ENCODE results near the gene SHANK1.
"Not testable (repeated sequence)": the region's sequence is repeated elsewhere in the genome, so short reads cannot be mapped to it uniquely, and the experiment has no call there.

The SHANK1 gene

DNA sequence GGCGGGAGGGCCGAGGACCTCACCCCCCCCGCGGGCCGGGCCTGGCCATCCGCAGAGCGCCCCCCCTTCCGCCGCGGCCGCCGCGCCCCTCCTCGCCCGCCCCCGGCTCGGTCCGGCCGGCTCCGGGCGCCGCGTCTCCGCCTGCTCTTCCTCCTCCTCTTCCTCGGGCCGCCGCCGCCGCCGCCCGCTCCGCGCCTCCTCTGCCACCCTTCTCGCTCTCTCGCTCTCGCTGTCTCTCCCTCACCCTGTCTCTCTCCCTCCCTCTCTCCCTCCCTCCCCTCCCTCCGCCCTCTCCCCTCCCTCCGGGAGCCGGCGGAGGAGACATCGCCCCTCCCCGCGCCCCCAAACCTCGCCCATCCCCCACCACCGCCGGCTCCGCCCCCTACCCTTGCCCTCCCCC lies at the start of gene SHANK1:
SHANK1 (minus strand) TSS at position 237 of the 400 bp plus-strand sequence. CDS start 2,883 bp downstream, outside the sequence.
- DNase-seq (ENCODE audit: low read depth in 2 of 2, low spot score in 1 of 2), result no peak

DNA sequence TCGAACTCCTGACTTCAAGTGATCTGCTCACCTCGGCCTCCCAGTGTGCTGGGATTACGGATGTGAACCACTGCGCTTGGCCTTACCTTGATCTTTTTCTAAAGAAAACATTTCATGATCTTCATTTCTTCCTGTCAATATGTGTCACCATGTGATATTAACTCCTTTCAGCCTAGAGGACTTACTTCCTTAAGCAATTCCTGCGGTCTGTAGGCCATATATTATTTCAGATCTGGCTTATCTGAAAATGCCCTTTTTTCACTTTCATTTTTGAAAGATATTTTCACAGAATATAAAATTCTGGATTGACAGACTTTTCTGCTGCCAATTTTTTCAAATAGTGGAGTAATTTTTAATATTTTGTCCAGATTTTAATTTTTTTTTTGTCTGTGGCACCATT lies 48.7 kb upstream of the SHANK1 start:
- no peak for DNase-seq (ENCODE audit: low read depth in 2 of 2, low spot score in 1 of 2)

DNA sequence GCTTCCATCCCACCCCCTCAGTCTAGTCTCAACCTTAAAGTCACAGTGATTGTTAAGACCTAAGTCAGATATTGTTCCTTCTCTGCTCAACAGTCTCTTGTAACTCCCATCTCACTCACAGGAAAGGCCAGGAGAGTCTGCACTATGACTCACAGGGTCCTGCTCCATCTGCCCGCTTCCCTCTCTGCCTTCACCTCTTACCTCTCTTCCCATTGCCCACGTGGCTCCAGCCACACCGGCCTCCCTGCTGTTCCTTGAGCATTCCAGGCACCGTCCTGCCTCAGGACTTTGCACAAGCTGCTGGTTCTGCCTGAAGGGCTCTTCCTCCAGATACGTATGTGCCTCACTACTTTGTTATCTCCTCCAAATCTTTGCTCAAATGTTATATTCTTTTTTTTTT lies 47.7 kb upstream of the SHANK1 start:
- DNase-seq (ENCODE audit: low read depth in 2 of 2, low spot score in 1 of 2), result not testable (repeated sequence)

DNA sequence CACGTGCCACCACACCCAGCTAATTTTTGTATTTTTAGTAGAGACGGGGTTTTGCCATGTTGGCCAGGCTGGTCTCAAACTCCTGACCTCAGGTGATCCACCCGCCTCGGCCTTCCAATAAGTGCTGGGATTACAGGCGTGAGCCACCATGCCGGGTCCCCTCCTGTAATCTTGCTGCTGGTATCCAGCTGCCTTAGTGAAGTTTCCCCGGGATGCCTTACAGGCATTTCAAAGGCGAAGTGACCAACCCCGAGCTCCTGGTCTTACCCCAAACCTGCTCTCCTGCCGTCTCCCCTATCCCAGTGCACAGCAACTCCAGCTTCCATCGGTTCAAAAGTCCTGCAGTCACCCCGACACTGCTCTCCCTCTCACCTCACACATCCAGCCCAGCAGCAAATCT lies 47.1 kb upstream of the SHANK1 start:
- DNase-seq (ENCODE audit: low read depth in 2 of 2, low spot score in 1 of 2), result not testable (repeated sequence)

DNA sequence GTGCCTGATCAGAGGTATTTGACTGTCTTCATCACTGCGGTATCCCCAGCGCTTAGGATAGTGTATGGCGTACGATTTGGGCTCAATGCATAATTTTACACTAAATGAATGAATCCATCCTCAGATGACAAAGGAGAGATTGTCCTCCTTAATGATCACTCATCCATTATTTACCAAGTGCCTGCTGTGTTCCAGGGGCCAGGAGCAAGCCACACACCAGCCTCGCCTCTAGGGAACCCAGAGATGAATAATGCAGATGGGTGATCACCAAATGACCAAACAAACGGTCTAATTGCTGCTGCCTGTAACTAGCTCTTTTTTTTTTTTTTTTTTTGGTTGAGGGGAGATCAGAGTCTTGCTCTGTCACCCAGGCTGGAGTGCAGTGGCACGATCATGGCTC lies 44.8 kb upstream of the SHANK1 start:
- DNase-seq (ENCODE audit: low read depth in 2 of 2, low spot score in 1 of 2), result no peak

DNA sequence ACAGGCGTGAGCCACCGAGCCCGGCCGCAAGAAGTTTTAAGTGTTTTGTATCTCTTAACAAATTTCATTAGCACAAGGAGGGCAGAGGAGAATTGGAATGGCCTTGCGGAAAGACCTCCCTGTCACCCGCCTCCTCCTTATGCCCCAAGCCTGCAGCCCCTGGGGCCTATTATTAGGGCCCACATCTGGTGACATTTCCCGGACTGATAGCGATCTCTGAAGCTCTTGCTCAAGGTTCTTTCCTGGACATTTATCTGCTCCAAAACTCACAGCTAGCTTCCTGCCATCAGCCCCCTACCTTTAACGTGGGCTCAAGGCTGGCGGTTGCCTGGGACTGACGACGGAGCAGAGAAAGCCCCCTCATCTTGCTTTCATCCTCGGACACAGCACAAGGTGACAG lies 43.9 kb upstream of the SHANK1 start:
- not testable (repeated sequence) for DNase-seq (ENCODE audit: low read depth in 2 of 2, low spot score in 1 of 2)

DNA sequence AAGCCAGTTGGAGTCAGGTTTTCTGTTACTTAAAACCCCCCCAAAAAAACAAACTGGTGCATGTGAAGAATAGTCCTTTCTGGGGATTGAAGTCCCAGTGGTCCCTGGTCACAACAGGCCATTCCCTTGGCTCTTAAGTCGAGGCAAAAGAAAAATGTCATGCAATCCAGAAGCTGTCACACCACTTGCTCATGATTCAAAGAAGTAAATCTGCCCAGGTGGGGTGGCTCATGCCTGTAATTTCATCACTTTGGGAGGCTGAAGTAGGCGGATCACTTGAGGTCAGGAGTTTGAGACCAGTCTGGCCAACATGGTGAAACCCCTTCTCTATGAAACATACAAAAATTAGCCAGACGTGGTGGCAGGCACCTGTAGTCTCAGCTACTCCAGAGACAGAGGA lies 41.9 kb upstream of the SHANK1 start:
- DNase-seq (ENCODE audit: low read depth in 2 of 2, low spot score in 1 of 2), result not testable (repeated sequence)

DNA sequence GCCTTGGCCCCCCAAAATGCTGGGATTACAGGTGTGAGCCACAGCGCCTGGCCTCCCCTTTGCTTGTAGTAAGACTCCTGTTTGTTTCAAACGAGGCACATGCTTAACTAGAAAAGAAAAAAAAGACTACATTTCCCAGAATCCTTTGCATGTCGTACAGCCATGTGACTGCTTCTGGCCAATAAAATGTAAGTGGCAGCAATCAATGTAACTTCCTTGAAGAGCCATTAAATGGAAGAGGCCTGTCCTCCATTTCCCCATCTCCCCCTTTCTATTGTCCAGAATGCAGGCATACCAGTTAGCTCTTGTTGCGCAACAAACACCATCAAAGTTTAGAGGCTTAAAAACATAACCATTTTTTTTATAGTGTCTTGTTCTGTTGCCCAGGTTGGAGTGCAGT lies 40.3 kb upstream of the SHANK1 start:
- no peak for DNase-seq (ENCODE audit: low read depth in 2 of 2, low spot score in 1 of 2)

DNA sequence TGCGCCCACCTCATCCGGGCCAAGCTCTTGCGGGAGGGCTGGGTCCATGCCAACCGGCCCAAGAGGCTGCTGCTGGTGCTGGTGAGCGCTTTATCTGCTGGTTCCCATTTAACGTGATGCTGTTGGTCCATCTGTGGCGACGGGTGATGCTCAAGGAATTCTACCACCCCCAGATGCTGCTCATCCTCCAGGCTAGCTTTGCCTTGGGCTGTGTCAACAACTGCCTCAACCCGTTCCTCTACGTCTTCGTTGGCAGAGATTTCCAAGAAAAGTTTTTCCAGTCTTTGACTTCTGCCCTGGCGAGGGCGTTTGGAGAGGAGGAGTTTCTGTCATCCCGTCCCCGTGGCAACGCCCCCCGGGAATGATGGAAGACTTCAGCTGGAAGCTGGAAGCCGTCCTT lies 39.5 kb upstream of the SHANK1 start:
- DNase-seq (ENCODE audit: low read depth in 2 of 2, low spot score in 1 of 2), result not testable (repeated sequence)

DNA sequence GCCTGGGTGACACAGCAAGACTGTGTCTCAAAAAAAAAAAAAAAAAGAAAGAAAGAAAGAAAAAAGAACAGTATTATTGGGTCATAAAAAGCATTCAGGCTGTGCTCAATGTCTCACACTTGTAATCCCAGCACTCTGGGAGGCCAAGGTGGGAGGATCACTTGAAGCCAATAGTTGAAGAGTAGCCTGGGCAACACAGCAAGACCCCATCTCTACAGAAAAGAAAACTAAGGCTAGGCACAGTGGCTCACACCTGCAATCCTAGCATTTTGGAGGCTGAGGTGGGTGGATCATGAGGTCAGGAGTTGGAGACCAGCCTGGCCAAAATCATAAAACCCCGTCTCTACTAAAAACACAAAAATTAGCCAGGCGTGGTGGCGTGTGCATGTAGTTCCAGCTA lies 38.0 kb upstream of the SHANK1 start:
- not testable (repeated sequence) for DNase-seq (ENCODE audit: low read depth in 2 of 2, low spot score in 1 of 2)

DNA sequence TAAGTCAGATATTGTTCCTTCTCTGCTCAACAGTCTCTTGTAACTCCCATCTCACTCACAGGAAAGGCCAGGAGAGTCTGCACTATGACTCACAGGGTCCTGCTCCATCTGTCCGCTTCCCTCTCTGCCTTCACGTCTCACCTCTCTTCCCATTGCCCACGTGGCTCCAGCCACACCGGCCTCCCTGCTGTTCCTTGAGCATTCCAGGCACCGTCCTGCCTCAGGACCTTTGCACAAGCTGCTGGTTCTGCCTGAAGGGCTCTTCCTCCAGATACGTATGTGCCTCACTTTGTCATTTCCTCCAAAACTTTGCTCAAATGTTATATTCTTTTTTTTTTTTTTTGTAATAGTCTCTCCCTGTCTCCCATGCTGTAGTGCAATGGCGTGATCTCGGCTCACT lies 36.6 kb upstream of the SHANK1 start:
- DNase-seq (ENCODE audit: low read depth in 2 of 2, low spot score in 1 of 2), result not testable (repeated sequence)

DNA sequence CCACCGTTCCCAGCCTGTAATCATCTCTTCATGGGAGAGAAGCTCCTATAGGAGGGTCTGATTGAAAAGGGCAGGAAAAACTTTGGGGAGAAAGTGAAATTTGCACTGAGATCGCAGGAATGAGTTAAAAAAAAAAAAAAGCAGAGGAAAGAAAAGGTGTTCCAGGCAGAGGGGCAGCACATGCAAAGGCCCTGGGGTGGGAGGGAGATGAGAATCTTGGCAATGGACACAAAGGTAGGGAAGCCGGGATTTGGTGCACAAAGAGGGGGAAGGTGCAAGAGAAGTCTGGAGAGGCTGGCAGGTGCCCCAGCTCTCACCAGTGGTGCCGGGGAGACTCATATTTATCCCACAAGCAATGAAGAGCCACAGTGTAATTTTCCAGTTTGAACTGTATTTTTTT lies 34.3 kb upstream of the SHANK1 start:
- no peak for DNase-seq (ENCODE audit: low read depth in 2 of 2, low spot score in 1 of 2)

DNA sequence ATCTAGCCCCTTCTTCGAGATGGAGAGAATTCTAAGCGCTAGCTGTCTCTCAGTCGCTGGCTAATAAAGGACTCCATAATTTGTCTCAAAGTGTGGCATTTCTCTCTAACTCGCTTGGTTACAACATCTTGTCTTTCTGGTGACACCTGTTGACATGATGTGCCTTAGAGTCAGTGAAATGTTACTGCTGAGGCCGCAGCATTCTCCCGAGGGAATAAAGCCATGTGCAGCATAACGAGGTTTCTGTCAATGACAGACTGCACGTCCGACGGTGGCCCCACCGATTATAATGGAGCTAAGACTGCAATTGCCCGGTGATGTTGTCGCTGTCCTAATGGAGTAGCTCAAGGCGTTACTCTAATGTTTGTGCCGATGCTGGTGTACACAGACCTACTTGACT lies 30.4 kb upstream of the SHANK1 start:
- no peak for DNase-seq (ENCODE audit: low read depth in 2 of 2, low spot score in 1 of 2)

DNA sequence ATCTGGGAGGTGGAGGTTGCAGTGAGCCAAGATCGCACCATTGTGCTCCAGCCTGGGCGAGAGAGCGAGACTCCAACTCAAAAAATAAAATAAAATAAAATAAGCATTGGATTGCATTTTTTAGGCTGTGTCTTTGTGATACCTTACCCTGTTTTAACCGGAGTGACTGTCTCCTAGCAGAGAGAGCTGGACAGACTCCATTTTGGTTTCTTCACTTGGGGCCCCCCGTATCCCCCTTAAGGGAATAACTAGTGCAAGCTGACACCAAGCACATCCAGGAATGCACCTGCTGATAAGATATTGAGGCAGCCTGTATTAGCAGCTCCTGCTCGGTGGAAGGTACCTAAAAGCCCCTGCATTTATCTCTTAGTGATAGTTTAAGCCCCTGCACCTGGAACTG lies 29.9 kb upstream of the SHANK1 start:
- no peak for DNase-seq (ENCODE audit: low read depth in 2 of 2, low spot score in 1 of 2)

DNA sequence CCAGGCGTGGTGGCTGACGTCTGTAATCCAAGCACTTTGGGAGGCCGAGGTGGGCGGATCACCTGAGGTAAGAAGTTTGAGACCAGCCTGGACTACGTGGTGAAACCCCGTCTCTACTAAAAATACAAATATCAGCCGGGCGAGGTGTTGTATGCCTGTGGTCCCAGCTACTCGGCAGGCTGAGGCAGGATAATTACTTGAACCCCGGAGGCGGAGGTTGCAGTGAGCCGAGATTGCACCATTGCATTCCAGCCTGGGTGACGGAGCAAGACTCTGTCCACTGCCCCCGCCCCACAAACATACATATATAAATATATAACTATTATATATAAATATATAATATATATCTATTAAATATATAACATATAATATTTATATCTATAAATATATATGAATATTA lies 27.5 kb upstream of the SHANK1 start:
- DNase-seq (ENCODE audit: low read depth in 2 of 2, low spot score in 1 of 2), result not testable (repeated sequence)

DNA sequence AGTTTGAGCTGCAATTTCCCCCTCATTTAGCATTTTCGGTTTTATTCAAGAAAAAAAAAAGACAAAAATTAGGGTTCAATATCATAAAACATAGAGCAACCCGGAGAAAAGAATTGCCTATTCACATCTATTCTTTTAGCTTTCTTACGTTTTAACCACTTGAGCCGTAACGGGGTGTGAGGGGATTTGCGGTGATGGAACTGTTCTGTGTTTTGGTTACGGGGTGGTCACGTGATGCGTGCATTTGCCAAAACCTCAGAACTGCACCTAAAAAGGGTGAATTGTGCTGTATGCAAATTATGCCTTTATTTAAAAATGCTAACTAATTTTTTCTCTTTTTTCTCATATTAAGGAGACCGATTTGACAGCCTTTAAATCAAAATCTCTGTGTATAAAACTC lies 25.6 kb upstream of the SHANK1 start:
- DNase-seq (ENCODE audit: low read depth in 2 of 2, low spot score in 1 of 2), result no peak

DNA sequence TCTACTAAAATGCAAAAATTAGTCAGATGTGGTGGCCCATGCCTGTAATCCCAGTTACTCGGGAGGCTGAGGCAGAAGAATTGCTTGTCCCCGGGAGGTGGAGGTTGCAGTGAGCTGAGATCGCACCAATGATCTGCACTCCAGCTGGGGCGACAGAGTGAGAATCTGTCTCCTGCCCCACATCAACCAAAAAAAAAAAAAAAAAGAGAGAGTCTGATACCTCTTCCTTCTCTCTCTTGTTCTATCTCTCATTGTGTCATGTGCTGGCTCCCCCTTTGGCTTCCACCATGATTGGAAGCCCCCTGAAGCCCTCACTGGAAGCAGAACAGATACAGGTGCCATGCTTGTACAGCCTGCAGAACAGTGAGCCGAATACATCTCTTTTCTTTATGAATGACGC lies 23.9 kb upstream of the SHANK1 start:
- DNase-seq (ENCODE audit: low read depth in 2 of 2, low spot score in 1 of 2), result no peak

DNA sequence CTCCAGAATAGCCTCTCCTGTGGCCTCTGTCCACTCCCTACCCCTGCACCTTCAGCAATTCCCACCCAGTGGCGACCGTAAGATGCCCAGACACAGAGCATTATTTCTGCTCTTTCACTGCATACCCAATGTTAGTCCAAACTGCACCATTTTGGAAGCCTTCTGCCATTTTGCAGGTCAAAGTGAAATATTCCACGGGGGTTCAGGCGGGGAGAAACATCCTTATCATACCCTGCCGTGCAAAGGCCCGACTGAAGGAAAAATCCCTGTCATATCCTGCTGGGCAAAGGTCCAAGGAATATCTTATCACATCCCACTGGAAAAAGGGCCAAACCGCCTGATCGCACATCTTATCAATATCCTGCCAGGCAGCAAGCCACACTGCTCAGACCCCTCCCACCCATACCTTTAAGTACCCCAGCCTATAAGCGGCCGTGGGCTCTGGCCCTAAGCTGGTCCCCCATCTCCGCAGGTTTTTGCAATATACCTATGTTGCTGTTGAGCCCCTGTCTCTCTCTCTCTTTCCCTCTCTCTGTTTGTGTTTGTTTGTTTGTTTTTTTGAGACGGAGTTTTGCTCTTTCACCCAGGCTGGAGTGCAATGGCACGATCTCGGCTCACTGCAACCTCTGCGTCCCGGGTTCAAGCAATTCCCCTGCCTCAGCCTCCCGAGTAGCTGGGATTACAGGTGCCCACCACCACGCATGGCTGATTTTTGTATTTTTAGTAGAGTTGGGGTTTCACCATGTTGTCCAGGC lies 21.8 kb upstream of the SHANK1 start:
- no peak for DNase-seq (ENCODE audit: low read depth in 2 of 2, low spot score in 1 of 2)

DNA sequence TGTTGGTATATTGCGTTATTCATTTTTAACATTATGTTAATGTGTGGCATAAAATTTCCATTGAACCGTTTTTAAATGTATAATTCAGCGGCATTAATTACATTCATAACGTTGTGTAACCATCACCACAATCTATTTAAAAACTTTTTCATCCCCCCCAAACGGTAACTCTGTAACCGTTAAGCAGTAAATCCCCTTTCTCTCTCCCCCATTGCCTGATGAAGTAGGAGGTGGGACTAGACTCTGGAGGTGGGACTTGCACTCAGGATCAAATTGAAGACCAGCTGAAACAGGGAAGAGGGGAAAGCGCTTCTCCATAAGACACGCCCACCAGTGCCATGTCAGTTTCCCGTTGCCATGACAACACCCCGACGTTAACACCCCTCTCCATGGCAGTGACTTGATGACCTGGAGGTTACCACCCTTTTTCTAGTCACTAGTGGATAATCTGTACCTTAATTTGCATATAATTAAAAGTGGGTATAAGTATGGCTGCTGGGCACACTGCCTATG lies 20.4 kb upstream of the SHANK1 start:
- no peak for DNase-seq (ENCODE audit: low read depth in 2 of 2, low spot score in 1 of 2)

DNA sequence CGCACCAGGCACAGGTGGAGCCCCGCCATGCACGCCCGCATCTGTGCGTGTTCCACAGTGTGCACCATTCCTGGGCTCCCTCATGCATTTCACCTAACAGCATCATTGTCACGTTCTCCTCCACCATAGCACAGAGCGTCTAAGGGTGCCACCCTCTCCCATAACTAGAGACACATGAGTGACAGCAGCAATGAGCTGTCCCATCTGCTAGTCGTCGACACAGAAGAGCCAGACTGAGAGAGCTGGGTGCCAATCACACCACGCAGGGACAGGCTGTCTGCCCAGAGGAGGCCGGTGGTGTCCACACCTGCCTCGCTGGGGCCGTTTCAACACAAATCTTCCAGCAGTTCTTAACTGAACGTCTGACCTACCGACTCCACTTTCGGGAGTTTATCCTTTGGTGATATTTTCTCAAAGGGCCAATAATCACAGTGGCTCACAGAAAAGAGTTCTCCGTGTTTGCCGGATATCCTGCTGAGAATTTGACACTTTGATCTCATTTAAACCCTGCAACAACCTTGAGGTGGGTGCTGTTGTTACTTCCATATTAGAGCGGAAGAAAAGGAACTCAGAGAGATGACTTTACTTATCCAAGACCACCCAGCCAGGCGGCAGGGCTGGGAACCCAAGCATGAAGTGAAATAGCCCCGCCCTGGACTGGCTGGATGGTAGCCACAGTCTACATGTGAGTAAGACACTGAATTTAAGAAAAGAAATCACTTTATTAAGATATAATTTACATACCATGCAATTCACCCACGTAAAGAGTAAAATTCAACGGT lies 19.7 kb upstream of the SHANK1 start:
- no peak for DNase-seq (ENCODE audit: low read depth in 2 of 2, low spot score in 1 of 2)

DNA sequence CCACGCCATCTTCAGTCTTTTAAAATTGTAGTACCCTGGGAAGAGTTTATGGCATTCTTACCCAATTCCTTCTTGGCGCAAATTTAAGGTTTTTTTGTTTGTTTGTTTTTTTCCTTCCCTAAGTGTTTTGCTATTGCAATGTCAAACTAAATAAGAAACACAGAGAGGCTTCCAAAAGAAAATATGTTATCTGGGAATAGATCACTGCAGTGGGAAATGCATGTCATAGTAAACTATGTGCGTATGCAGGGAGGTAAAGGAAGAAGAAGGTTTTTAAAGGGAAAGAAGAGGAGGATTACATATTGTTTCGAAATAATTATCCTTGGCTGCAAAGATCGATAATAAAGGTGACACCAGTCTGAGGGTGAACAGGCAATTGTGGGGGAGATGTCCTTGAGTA lies 16.7 kb upstream of the SHANK1 start:
- DNase-seq (ENCODE audit: low read depth in 2 of 2, low spot score in 1 of 2), result no peak

DNA sequence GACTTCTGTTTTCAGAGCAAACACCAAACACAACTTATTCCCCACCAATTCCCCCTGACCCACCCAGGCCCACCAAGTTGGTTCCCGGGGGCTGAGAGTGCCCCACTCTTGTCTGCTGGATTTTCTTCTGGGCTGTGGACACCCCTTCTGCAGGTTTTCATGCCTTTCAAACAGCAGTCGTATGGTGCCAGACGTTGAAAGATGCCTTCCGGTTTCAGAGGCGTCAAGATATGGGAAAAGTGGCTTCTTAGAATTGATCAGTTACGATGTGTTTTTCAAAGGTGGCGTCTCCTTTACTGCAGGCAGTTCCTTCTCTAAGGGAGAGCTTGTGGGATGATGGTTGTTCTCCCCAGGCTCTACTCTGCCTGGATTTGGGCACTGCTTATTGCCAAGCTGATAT lies 16.3 kb upstream of the SHANK1 start:
- no peak for DNase-seq (ENCODE audit: low read depth in 2 of 2, low spot score in 1 of 2)
